HCT116 (cell line): ENCODE results near the gene PATL2.

Experiments
- EZH2 ChIP-seq: fragments of 200-600 bp; sonication (generic); IDR thresholded peaks from 2 replicates; pipeline ENCODE4 v1.6.1; 2017; ENCODE audit warnings: antibody characterized with exemption, mixed run types
- JUND ChIP-seq: IDR thresholded peaks from 2 replicates; pipeline ENCODE4 v1.6.1; 2012
- POLR2A ChIP-seq: IDR thresholded peaks from 2 replicates; pipeline ENCODE4 v1.7.0; 2011; ENCODE audit warnings: borderline replicate concordance; ENCODE audit not compliant: insufficient read depth, insufficient read length; ENCODE audit errors: extremely low read depth
- POLR2AphosphoS5 ChIP-seq: IDR thresholded peaks from 2 replicates; pipeline ENCODE4 v1.6.1; 2011; ENCODE audit warnings: mild to moderate bottlenecking, low read depth, low read length, moderate library complexity
- RAD21 ChIP-seq: IDR thresholded peaks from 2 replicates; pipeline ENCODE4 v1.6.1; 2012; ENCODE audit warnings: low read depth, mild to moderate bottlenecking
- SRF ChIP-seq: IDR thresholded peaks from 2 replicates; pipeline ENCODE4 v1.6.1; 2012; ENCODE audit warnings: low read depth
- YY1 ChIP-seq: IDR thresholded peaks from 2 replicates; pipeline ENCODE4 v1.6.1; 2011; ENCODE audit warnings: low read length, low read depth, moderate library complexity, mild to moderate bottlenecking; ENCODE audit not compliant: insufficient replicate concordance; ENCODE audit errors: extremely low read depth
- ZNF274 ChIP-seq: fragments of 200-500 bp; sonication (Bioruptor generic); IDR thresholded peaks from 2 replicates; pipeline ENCODE4 v1.6.1; 2014; ENCODE audit warnings: mild to moderate bottlenecking, low read depth, low read length, inconsistent platforms
- TF ChIP-seq, protein P1 (sequence below), 3 experiments: fragments of 200-600 bp in 1 of 3; sonication (generic) in 1 of 3; IDR thresholded peaks in 2 of 3; conservative IDR thresholded peaks in 1 of 3; 2 replicates each; pipeline ENCODE4 v1.5.1; 2012 to 2017; ENCODE audit warnings: low read depth in 2 of 3, low read length in 2 of 3, antibody characterized with exemption in 1 of 3, borderline replicate concordance in 1 of 3, control low read depth in 1 of 3, mild to moderate bottlenecking in 1 of 3, mixed read lengths in 1 of 3, mixed run types in 1 of 3, moderate library complexity in 1 of 3; ENCODE audit not compliant: insufficient read depth in 1 of 3
- TF ChIP-seq, protein P2 (sequence below): IDR thresholded peaks from 2 replicates; pipeline ENCODE4 v1.6.1; 2012
- TF ChIP-seq, protein P3 (sequence below): IDR thresholded peaks from 2 replicates; pipeline ENCODE4 v1.6.1; 2011; ENCODE audit warnings: mild to moderate bottlenecking, low read length, moderate library complexity; ENCODE audit not compliant: insufficient replicate concordance; ENCODE audit errors: extremely low read depth

DNA sequence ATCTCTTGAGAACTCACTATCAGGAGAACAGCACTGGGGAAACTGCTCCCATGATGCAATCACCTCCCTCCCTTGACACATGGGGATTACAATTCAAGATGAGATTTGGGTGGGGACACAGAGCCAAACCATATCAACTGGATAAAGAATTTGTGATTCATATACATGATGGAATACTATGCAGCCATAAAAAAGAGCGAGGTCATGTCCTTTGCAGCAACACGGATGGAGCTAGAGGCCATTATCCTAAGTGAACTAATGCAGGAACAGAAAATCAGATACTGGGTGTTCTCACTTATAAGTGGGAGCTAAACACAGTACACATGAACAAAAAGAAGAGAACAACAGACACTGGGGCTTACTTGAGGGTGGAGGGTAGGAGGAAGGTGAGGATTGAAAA is 64.7 kb downstream of the PATL2 start:
- no peak for TF ChIP-seq POLR2A
- TF ChIP-seq, protein P1, sequence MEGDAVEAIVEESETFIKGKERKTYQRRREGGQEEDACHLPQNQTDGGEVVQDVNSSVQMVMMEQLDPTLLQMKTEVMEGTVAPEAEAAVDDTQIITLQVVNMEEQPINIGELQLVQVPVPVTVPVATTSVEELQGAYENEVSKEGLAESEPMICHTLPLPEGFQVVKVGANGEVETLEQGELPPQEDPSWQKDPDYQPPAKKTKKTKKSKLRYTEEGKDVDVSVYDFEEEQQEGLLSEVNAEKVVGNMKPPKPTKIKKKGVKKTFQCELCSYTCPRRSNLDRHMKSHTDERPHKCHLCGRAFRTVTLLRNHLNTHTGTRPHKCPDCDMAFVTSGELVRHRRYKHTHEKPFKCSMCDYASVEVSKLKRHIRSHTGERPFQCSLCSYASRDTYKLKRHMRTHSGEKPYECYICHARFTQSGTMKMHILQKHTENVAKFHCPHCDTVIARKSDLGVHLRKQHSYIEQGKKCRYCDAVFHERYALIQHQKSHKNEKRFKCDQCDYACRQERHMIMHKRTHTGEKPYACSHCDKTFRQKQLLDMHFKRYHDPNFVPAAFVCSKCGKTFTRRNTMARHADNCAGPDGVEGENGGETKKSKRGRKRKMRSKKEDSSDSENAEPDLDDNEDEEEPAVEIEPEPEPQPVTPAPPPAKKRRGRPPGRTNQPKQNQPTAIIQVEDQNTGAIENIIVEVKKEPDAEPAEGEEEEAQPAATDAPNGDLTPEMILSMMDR (IDR thresholded peaks at IDR 0.05 in 2 of 3, conservative IDR thresholded peaks at IDR 0.05 in 1 of 3; ENCODE audit: borderline replicate concordance in 1 of 3, insufficient read depth in 1 of 3, low read depth in 2 of 3, low read length in 2 of 3), result no peak
- no peak for TF ChIP-seq POLR2AphosphoS5
- no peak for TF ChIP-seq JUND
- TF ChIP-seq YY1, result no peak
- TF ChIP-seq, protein P2, sequence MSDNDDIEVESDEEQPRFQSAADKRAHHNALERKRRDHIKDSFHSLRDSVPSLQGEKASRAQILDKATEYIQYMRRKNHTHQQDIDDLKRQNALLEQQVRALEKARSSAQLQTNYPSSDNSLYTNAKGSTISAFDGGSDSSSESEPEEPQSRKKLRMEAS, result no peak
- no peak for TF ChIP-seq ZNF274
- TF ChIP-seq, protein P3, sequence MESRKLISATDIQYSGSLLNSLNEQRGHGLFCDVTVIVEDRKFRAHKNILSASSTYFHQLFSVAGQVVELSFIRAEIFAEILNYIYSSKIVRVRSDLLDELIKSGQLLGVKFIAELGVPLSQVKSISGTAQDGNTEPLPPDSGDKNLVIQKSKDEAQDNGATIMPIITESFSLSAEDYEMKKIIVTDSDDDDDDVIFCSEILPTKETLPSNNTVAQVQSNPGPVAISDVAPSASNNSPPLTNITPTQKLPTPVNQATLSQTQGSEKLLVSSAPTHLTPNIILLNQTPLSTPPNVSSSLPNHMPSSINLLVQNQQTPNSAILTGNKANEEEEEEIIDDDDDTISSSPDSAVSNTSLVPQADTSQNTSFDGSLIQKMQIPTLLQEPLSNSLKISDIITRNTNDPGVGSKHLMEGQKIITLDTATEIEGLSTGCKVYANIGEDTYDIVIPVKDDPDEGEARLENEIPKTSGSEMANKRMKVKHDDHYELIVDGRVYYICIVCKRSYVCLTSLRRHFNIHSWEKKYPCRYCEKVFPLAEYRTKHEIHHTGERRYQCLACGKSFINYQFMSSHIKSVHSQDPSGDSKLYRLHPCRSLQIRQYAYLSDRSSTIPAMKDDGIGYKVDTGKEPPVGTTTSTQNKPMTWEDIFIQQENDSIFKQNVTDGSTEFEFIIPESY, result no peak
- TF ChIP-seq EZH2, result no peak
- no peak for TF ChIP-seq RAD21
- no peak for TF ChIP-seq SRF
